COR-L47 (cell line): ENCODE data around the gene COQ10A.

ENCODE experiments used
- DNase-seq: peaks from one replicate; lab custom pipeline; 2025; lab: John Stamatoyannopoulos, UW

The COQ10A gene

GRCh38 chr12:56266693-56267442 is at the start of gene COQ10A:
COQ10A (plus strand) TSS chr12:56266942; CDS start chr12:56267119, 177 bp downstream.
- DNase-seq: peak; percentile 74

GRCh38 chr12:56219840-56220239 is 46.9 kb upstream of the COQ10A start:
- DNase-seq: no peak

GRCh38 chr12:56220611-56221231 is 46.0 kb upstream of the COQ10A start:
- DNase-seq: no peak

- DNase-seq: no peak
These were observed 45.4 kb upstream of the COQ10A start for GRCh38 chr12:56221232-56221756.

- DNase-seq: peak; percentile 93
These were observed 44.8 kb upstream of the COQ10A start, which contains the start of gene RNF41 for GRCh38 chr12:56221757-56222530. RNF41 (minus strand) TSS chr12:56221922; CDS start chr12:56214047, 7,875 bp downstream.

GRCh38 chr12:56222531-56222895 is 44.2 kb upstream of the COQ10A start:
- no peak for DNase-seq

GRCh38 chr12:56223571-56224101 is 43.1 kb upstream of the COQ10A start:
- no peak for DNase-seq

GRCh38 chr12:56224102-56224701 is 42.5 kb upstream of the COQ10A start, which contains the start of gene NABP2:
NABP2 (plus strand) TSS chr12:56224342; CDS start chr12:56224857, 515 bp downstream.
- DNase-seq: peak; percentile 97

GRCh38 chr12:56224954-56225353 is 41.8 kb upstream of the COQ10A start:
- DNase-seq: no peak

- DNase-seq: no peak
These were observed 37.7 kb upstream of the COQ10A start for GRCh38 chr12:56229082-56229481.

GRCh38 chr12:56229916-56230431 is 36.8 kb upstream of the COQ10A start, which contains the start of gene SLC39A5:
SLC39A5 (plus strand) TSS chr12:56230051; CDS start chr12:56231275, 1,224 bp downstream.
- no peak for DNase-seq

GRCh38 chr12:56230432-56231183 is 36.1 kb upstream of the COQ10A start:
- no peak for DNase-seq

GRCh38 chr12:56231184-56231582 is 35.6 kb upstream of the COQ10A start:
- DNase-seq: no peak

GRCh38 chr12:56234746-56235436 is 31.9 kb upstream of the COQ10A start:
- DNase-seq: no peak

GRCh38 chr12:56236091-56236490 is 30.7 kb upstream of the COQ10A start:
- DNase-seq: no peak

GRCh38 chr12:56236985-56237384 is 29.8 kb upstream of the COQ10A start:
- DNase-seq: no peak

- no peak for DNase-seq
These were observed 29.2 kb upstream of the COQ10A start for GRCh38 chr12:56237552-56237951.

GRCh38 chr12:56241424-56242303 is 25.1 kb upstream of the COQ10A start:
- no peak for DNase-seq

GRCh38 chr12:56242986-56243385 is 23.8 kb upstream of the COQ10A start:
- DNase-seq: no peak
